Activated B cell treated with CpG ODN at 0.5 μM for 24 hours (primary cell): ENCODE data around the gene PIGP. TPM values are rescaled to one million over a fixed set of nuclear protein-coding genes. Genes with fewer than 3 reads are reported as not detected.
A peak's percentile ranks its signal among the peaks of the same experiment; 100 is the strongest.

ENCODE experiments used
- ATAC-seq: fragments of 200-7000 bp; cut with Tn5 transposase; one replicate; pipeline ENCODE4 v1.10.0; 2021; ENCODE audit warnings: low read depth, mild to moderate bottlenecking, moderate library complexity
- CTCF ChIA-PET: fragments of 350-600 bp; sonication (Branson Sonifier 250); formaldehyde crosslinking; loops from one replicate; lab custom pipeline; 2021; ENCODE audit warnings: antibody characterized with exemption; lab: Charles Lee
- POLR2A ChIA-PET: fragments of 350-600 bp; sonication (Branson Sonifier 250); formaldehyde crosslinking; loops from one replicate; lab custom pipeline; 2021; ENCODE audit warnings: antibody characterized with exemption; lab: Charles Lee
- DNase-seq: peaks from one replicate; pipeline ENCODE4 v3.0.0; 2022
- H3K27ac Mint-ChIP-seq: one replicate; pipeline ENCODE4 v1.8.0; 2020; ENCODE audit warnings: mixed read lengths
- H3K27me3 Mint-ChIP-seq: one replicate; pipeline ENCODE4 v1.8.0; 2021; ENCODE audit warnings: mixed read lengths
- H3K36me3 Mint-ChIP-seq: one replicate; pipeline ENCODE4 v1.8.0; 2021; ENCODE audit warnings: low read depth, mixed read lengths
- H3K4me1 Mint-ChIP-seq: one replicate; pipeline ENCODE4 v1.8.0; 2021; ENCODE audit warnings: mixed read lengths
- H3K4me3 Mint-ChIP-seq: one replicate; pipeline ENCODE4 v1.8.0; 2020; ENCODE audit warnings: mild to moderate bottlenecking, mixed read lengths
- H3K9me3 Mint-ChIP-seq: one replicate; pipeline ENCODE4 v1.8.0; 2020; ENCODE audit warnings: mixed read lengths
- CTCF ChIP-seq: fragments of 200-600 bp; IDR thresholded peaks from one replicate; pipeline ENCODE4 v1.8.0; 2022; ENCODE audit warnings: antibody characterized with exemption, mild to moderate bottlenecking
- intact Hi-C: fragments of 100-400 bp; cut with micrococcal nuclease; formaldehyde crosslinking; loops from one replicate; pipeline ENCODE4 v1.15.1; 2024
- total RNA-seq: library from RNA; stranded (reverse); gene quantifications from 2 replicates; pipeline ENCODE4 v1.2.3, GENCODE V29; 2022

PIGP gene
- total RNA-seq, 1 donor from 2014 or later: 17.7 TPM

GRCh38 chr21:37074546-37074945, 1.7 kb upstream of the PIGP start:
- DNase-seq: no peak
- Mint-ChIP-seq H3K4me1 (peaks cover 51% of the 10 kb centered on the region), H3K36me3 (peaks cover 20% of the 10 kb centered on the region), H3K9me3 (peaks cover 4% of the 10 kb centered on the region), H3K27ac (peak overlapping the region; percentile 93), H3K4me3 (peak overlapping the region; percentile 87), H3K27me3 (no peaks in the 10 kb centered on the region)
- no peak for ATAC-seq
- TF ChIP-seq CTCF: no peak
- CTCF ChIA-PET: no interaction called here
- intact Hi-C loops: loop anchor here (5.0 kb wide), 1 partner anchor 62 kb away; no protein-coding TSS in a partner anchor
- POLR2A ChIA-PET: no interaction called here

GRCh38 chr21:37074197-37074510, 1.3 kb upstream of the PIGP start:
- peak overlapping the region; percentile 87 for H3K4me3 Mint-ChIP-seq
- peak overlapping the region; percentile 93 for H3K27ac Mint-ChIP-seq
- no peaks in the 10 kb centered on the region for H3K27me3 Mint-ChIP-seq
- peaks cover 50% of the 10 kb centered on the region for H3K4me1 Mint-ChIP-seq
- ChIA-PET POLR2A (no interaction called here), CTCF (no interaction called here)
- peaks cover 19% of the 10 kb centered on the region for H3K36me3 Mint-ChIP-seq
- no peak for TF ChIP-seq CTCF
- DNase-seq (no peak), ATAC-seq (no peak)
- intact Hi-C loops: loop anchor here (5.0 kb wide), 1 partner anchor 62 kb away; no protein-coding TSS in a partner anchor
- peaks cover 4% of the 10 kb centered on the region for H3K9me3 Mint-ChIP-seq

- H3K27me3 Mint-ChIP-seq: no peaks in the 10 kb centered on the region
- peaks cover 23% of the 10 kb centered on the region for H3K36me3 Mint-ChIP-seq
- CTCF ChIA-PET: no interaction called here
- peak overlapping the region; percentile 87 for H3K4me3 Mint-ChIP-seq
- peak overlapping the region; percentile 93 for H3K27ac Mint-ChIP-seq
- no peaks in the 10 kb centered on the region for H3K9me3 Mint-ChIP-seq
- POLR2A ChIA-PET: interaction anchor here (2.1 kb wide), 1 partner anchor 84 kb away, joined by 11 read pairs; no protein-coding TSS in a partner anchor
- peak; percentile 79 for DNase-seq
- ATAC-seq: peak; percentile 49
- no peak for TF ChIP-seq CTCF
- intact Hi-C loops: loop anchor here (1.0 to 5.0 kb wide), 9 partner anchors 61 to 491 kb away; partner anchors contain the start of genes DYRK1A, HLCS and VPS26C
- H3K4me1 Mint-ChIP-seq: peaks cover 46% of the 10 kb centered on the region
Observed at GRCh38 chr21:37073417-37074196, 736 bp upstream of the PIGP start.

GRCh38 chr21:37072274-37072987, 440 bp downstream of the PIGP start:
- ChIA-PET POLR2A (interaction anchor here (0.9 to 2.1 kb wide), 5 partner anchors 81 to 492 kb away, joined by 3 to 11 read pairs (median 5); partner anchors contain the start of gene VPS26C), CTCF (no interaction called here)
- DNase-seq: no peak
- Mint-ChIP-seq H3K9me3 (no peaks in the 10 kb centered on the region), H3K27ac (peak overlapping the region; percentile 90), H3K36me3 (peaks cover 31% of the 10 kb centered on the region), H3K4me3 (peak overlapping the region; percentile 85), H3K27me3 (no peaks in the 10 kb centered on the region), H3K4me1 (peaks cover 39% of the 10 kb centered on the region)
- peak; percentile 49 for ATAC-seq
- no peak for TF ChIP-seq CTCF
- intact Hi-C loops: loop anchor here (1.0 to 5.0 kb wide), 5 partner anchors 8 to 148 kb away; no protein-coding TSS in a partner anchor
